K562 (cell line): ENCODE results near the gene RDH13. TPM values are rescaled to one million over a fixed set of nuclear protein-coding genes. Genes with fewer than 3 reads are reported as not detected.

ENCODE experiments used
- ATAC-seq: fragments of 200-7000 bp; cut with Tn5 transposase; 3 replicates; pipeline ENCODE4 v1.9.1; 2020; ENCODE audit warnings: moderate library complexity
- BruUV-seq: library from RNA; stranded (reverse); fragments of 400-500 nt; replicated peaks from 2 replicates; lab custom pipeline; 2021; lab: Mats Ljungman, UMichigan
- CTCF ChIA-PET: fragments of 300-600 bp; formaldehyde crosslinking; extraction: SDS; loops from one replicate; lab custom pipeline; 2021; ENCODE audit warnings: low intra/inter-chr PET ratio; lab: Yijun Ruan, JAX
- POLR2A ChIA-PET: fragments of 300-600, 350-650 bp; sonication (Branson Sonifier 250); formaldehyde crosslinking; extraction: SDS; loops from one replicate; lab custom pipeline; 2021; ENCODE audit warnings: antibody characterized with exemption, inconsistent platforms; lab: Yijun Ruan, JAX
- DNase-seq, 4 experiments: peaks; one replicate each; pipeline versions ENCODE4 v3.0.0 to v3.0.0-alpha.2; 2011 to 2018; ENCODE audit warnings: low spot score in 3 of 4, mixed read lengths in 3 of 4; ENCODE audit errors: extremely low read depth in 1 of 4
- FAIRE-seq: peaks from 2 replicates; lab custom pipeline; 2011; peaks lifted over from hg19 to GRCh38; lab: Jason Lieb, UNC
- H2AFZ ChIP-seq: 2 replicates; pipeline ENCODE4 v1.6.0; 2011; ENCODE audit warnings: low read depth, low read length, control low read depth, inconsistent platforms
- H3K27ac ChIP-seq: fragments of 200-600 bp; 3 replicates; pipeline ENCODE4 v1.8.0; 2011; ENCODE audit warnings: low read depth, mild to moderate bottlenecking, control low read depth, inconsistent platforms, low read length, moderate library complexity, mixed read lengths; ENCODE audit errors: extremely low read depth
- H3K27me3 ChIP-seq, 2 experiments: fragments of 300-600 bp in 1 of 2; 2 replicates in 1 of 2; 3 replicates in 1 of 2; pipeline versions ENCODE4 v1.6.0 to v1.8.0; 2011; ENCODE audit warnings: inconsistent platforms in 2 of 2, low read length in 2 of 2, mild to moderate bottlenecking in 1 of 2, mixed read lengths in 1 of 2, moderate library complexity in 1 of 2; ENCODE audit not compliant: control insufficient read depth in 2 of 2, insufficient read depth in 2 of 2
- H3K36me3 ChIP-seq: fragments of 300-600 bp; 3 replicates; pipeline ENCODE4 v1.8.0; 2011; ENCODE audit warnings: mild to moderate bottlenecking, low read length, inconsistent platforms; ENCODE audit not compliant: control insufficient read depth, insufficient read depth
- H3K4me1 ChIP-seq, 2 experiments: fragments of 200-600 bp in 1 of 2; replicated peaks in 1 of 2; 2 replicates in 1 of 2; 3 replicates in 1 of 2; pipeline versions ENCODE4 v1.5.1 to v1.8.0; 2011; ENCODE audit warnings: inconsistent platforms in 2 of 2, low read length in 2 of 2, mild to moderate bottlenecking in 1 of 2, mixed read lengths in 1 of 2, moderate library complexity in 1 of 2; ENCODE audit not compliant: control insufficient read depth in 2 of 2, insufficient read depth in 2 of 2
- H3K4me2 ChIP-seq: 2 replicates; pipeline ENCODE4 v1.6.1; 2011; ENCODE audit warnings: low read length, control low read depth, inconsistent platforms, mixed read lengths; ENCODE audit not compliant: insufficient read depth
- H3K4me3 ChIP-seq: fragments of 200-600 bp; sonication (generic), shearing (Covaris generic); 2 replicates; pipeline ENCODE4 v1.5.1; 2016; ENCODE audit warnings: control low read depth, inconsistent platforms
- H3K79me2 ChIP-seq: fragments of 200-600 bp; 3 replicates; pipeline ENCODE4 v1.8.0; 2011; ENCODE audit warnings: low read length, inconsistent platforms; ENCODE audit not compliant: control insufficient read depth, insufficient read depth
- H3K9ac ChIP-seq, 2 experiments: 2 replicates each; pipeline versions ENCODE4 v1.6.0 to v1.6.1; 2011; ENCODE audit warnings: low read depth in 2 of 2, low read length in 2 of 2, control low read depth in 1 of 2, inconsistent platforms in 1 of 2, mild to moderate bottlenecking in 1 of 2, mixed read lengths in 1 of 2; ENCODE audit not compliant: insufficient read depth in 1 of 2
- H3K9me1 ChIP-seq: one replicate; pipeline ENCODE4 v1.6.0; 2011; ENCODE audit warnings: inconsistent platforms, mild to moderate bottlenecking, low read length, moderate library complexity; ENCODE audit not compliant: control insufficient read depth, insufficient read depth
- H3K9me3 ChIP-seq: replicated peaks from 2 replicates; pipeline ENCODE4 v1.5.1; 2011; ENCODE audit warnings: low read depth, low read length, inconsistent platforms; ENCODE audit not compliant: control insufficient read depth, insufficient read depth
- H4K20me1 ChIP-seq: replicated peaks from 2 replicates; pipeline ENCODE4 v1.6.1; 2011; ENCODE audit warnings: low read length, inconsistent platforms, mixed read lengths; ENCODE audit not compliant: control insufficient read depth, insufficient read depth
- BRD9 ChIP-seq: fragments of 450-650 bp; IDR thresholded peaks from 2 replicates; pipeline ENCODE4 v1.6.1; 2018; ENCODE audit warnings: low read depth; ENCODE audit not compliant: partially characterized antibody
- DIDO1 ChIP-seq: fragments of 450-650 bp; IDR thresholded peaks from 2 replicates; pipeline ENCODE4 v1.6.1; 2016; ENCODE audit warnings: low read depth, missing biosample characterization, missing genetic modification characterization
- E2F1 ChIP-seq: sonication (generic); formaldehyde crosslinking; IDR thresholded peaks from 2 replicates; pipeline ENCODE4 v1.8.1; 2023; ENCODE audit warnings: mild to moderate bottlenecking, missing genetic modification reagents, moderate library complexity
- E2F8 ChIP-seq: fragments of 450-650 bp; IDR thresholded peaks from 2 replicates; pipeline ENCODE4 v1.7.1; 2018; ENCODE audit warnings: mild to moderate bottlenecking, low read depth; ENCODE audit not compliant: partially characterized antibody
- HCFC1 ChIP-seq: IDR thresholded peaks from 2 replicates; pipeline ENCODE4 v1.6.1; 2012; ENCODE audit warnings: low read depth, low read length, improper control_type of control experiment
- PKNOX1 ChIP-seq: fragments of 450-650 bp; IDR thresholded peaks from 2 replicates; pipeline ENCODE4 v1.6.1; 2016
- THRA ChIP-seq: fragments of 450-650 bp; IDR thresholded peaks from 2 replicates; pipeline ENCODE4 v1.6.1; 2017; ENCODE audit warnings: mild to moderate bottlenecking, moderate library complexity
- YBX1 ChIP-seq: fragments of 450-650 bp; IDR thresholded peaks from 2 replicates; pipeline ENCODE4 v1.7.1; 2016; ENCODE audit warnings: mild to moderate bottlenecking
- ZFP36 ChIP-seq: fragments of 150-350 bp; IDR thresholded peaks from 2 replicates; pipeline ENCODE4 v1.6.1; 2018; ENCODE audit warnings: low read length, low read depth; ENCODE audit not compliant: partially characterized antibody
- WGBS: fragments of 100-300 bp; shearing (Covaris generic); methylation state at CpG from one replicate; pipeline ENCODE4 v1.1.6; 2016; ENCODE audit warnings: low coverage, mixed read lengths; ENCODE audit not compliant: insufficient coverage; ENCODE audit errors: missing lambda C conversion rate; 5-methylcytosine and 5-hydroxymethylcytosine counted together
- in situ Hi-C: fragments of 300-500 bp; cut with MboI; formaldehyde crosslinking; loops from 4 replicates; pipeline ENCODE4 v1.15.0; 2018; ENCODE audit warnings: inconsistent platforms, mixed read lengths
- intact Hi-C: fragments of 100-400 bp; cut with micrococcal nuclease; formaldehyde crosslinking; loops from 2 replicates; pipeline ENCODE4 v1.14.2; 2022
- polyA plus RNA-seq, 8 experiments: library from polyadenylated mRNA; depleted of rRNA in 4 of 8; stranded (reverse) in 5 of 8; unstranded in 3 of 8; fragments of >200 nt; fragmentation: Nextera tagmentation in 2 of 8; fragmentation: Illumina TruSeq in 1 of 8; extraction: Ambion mirVana in 2 of 8; extraction: Trizol in 1 of 8; gene quantifications; 2 replicates each; pipeline versions ENCODE4 v1.2.1 to v1.2.3, GENCODE V29; 2011 to 2014; ENCODE audit warnings: inconsistent platforms in 1 of 8, missing spikeins in 1 of 8
- total RNA-seq, 7 experiments: library from RNA; depleted of rRNA in 6 of 7; stranded (reverse); fragments of >200 nt in 6 of 7; fragmentation: Illumina TruSeq in 2 of 7; extraction: Trizol in 2 of 7; gene quantifications; 2 replicates each; pipeline versions ENCODE4 v1.2.1 to v1.2.3, GENCODE V29; 2011 to 2021; ENCODE audit warnings: low replicate concordance in 1 of 7

The RDH13 gene
- total and polyA plus RNA-seq, 9 of the 15 experiments (the other 6 are each of a cell fraction or from before 2014, with no cell fraction given): 7.5 to 70.3 (median 39.5) TPM

GRCh38 chr19:55071913-55072312, 9.0 kb upstream of the RDH13 start:
- Histone ChIP-seq H4K20me1 (no peaks in the 10 kb centered on the region), H3K9ac (0 out of 4 replicates have a peak overlapping the region, but pooled peaks of 1 of the 2 experiments have one; percentile 30), H3K4me3 (no peak overlapping the region), H3K9me3 (no peaks in the 10 kb centered on the region), H3K4me2 (no peak overlapping the region), H3K9me1 (no peaks in the 10 kb centered on the region), H2AFZ (no peak overlapping the region), H3K4me1 (peaks cover 21 to 30% of the 10 kb centered on the region in 2 experiments), H3K27ac (no peak overlapping the region), H3K79me2 (no peaks in the 10 kb centered on the region), H3K36me3 (no peaks in the 10 kb centered on the region), H3K27me3 (peaks cover 4 to 7% of the 10 kb centered on the region in 2 experiments; a peak in 3 of 5 replicates)
- CTCF ChIA-PET: no interaction called here
- intact Hi-C loops: no loop called here
- POLR2A ChIA-PET: interaction anchor here (1.3 to 5.9 kb wide), 2 partner anchors 8 to 9 kb away, joined by 6 to 32 read pairs; partner anchors contain the start of gene RDH13
- in situ Hi-C loops: no loop called here
- no peak for ATAC-seq
- no peak for FAIRE-seq
- no TSS peak for BruUV-seq
- 14% methylated on average over 5 of the region's 8 CpGs for WGBS
- TF ChIP-seq E2F1 (no peak), ZFP36 (peak; percentile 84), BRD9 (no peak)
- DNase-seq: no peak

- no peak overlapping the region for H3K4me3 ChIP-seq
- no TSS peak for BruUV-seq
- DNase-seq (peak in 3 of 4 experiments; percentile 42 to 67 (median 57)), FAIRE-seq (peak; percentile 64), ATAC-seq (peak; percentile 66)
- H3K9ac ChIP-seq: peak overlapping the region in 1 of 2 experiments; percentile 36; a peak in 1 of 4 replicates
- intact Hi-C loops: no loop called here
- H3K4me1 ChIP-seq: peaks cover 21 to 26% of the 10 kb centered on the region in 2 experiments
- H3K36me3 ChIP-seq: no peaks in the 10 kb centered on the region
- H3K9me3 ChIP-seq: no peaks in the 10 kb centered on the region
- ChIA-PET CTCF (no interaction called here), POLR2A (interaction anchor here (0.5 to 5.9 kb wide), 3 partner anchors 9 to 404 kb away, joined by 3 to 32 read pairs (median 3); no protein-coding TSS in a partner anchor)
- H3K9me1 ChIP-seq: no peaks in the 10 kb centered on the region
- H3K79me2 ChIP-seq: no peaks in the 10 kb centered on the region
- no peak overlapping the region for H3K4me2 ChIP-seq
- H4K20me1 ChIP-seq: no peaks in the 10 kb centered on the region
- in situ Hi-C loops: no loop called here
- no peak overlapping the region for H3K27ac ChIP-seq
- WGBS: 11% methylated on average over 6 of the region's 8 CpGs
- peaks cover 5 to 8% of the 10 kb centered on the region in 2 experiments; a peak in 4 of 5 replicates for H3K27me3 ChIP-seq
- H2AFZ ChIP-seq: no peak overlapping the region
- no peak for TF ChIP-seq HCFC1
- TF ChIP-seq PKNOX1: peak; percentile 79
- no peak for TF ChIP-seq DIDO1 (tag)
- no peak for TF ChIP-seq E2F8
- TF ChIP-seq YBX1: no peak
- no peak for TF ChIP-seq THRA
These were observed 8.2 kb upstream of the RDH13 start for GRCh38 chr19:55071129-55071502.
